HTR-8/SVneo (cell line): ENCODE measurements around the gene PKDCC.

Source experiments
- DNase-seq: peaks from one replicate; pipeline ENCODE4 v3.0.0; 2011; ENCODE audit warnings: low spot score, mixed read lengths; ENCODE audit not compliant: insufficient read length
- FAIRE-seq: peaks from 2 replicates; lab custom pipeline; 2011; peaks lifted over from hg19 to GRCh38; lab: Jason Lieb, UNC

The PKDCC gene

GRCh38 chr2:42047488-42048298 lies at the start of gene PKDCC:
TSS of gene PKDCC (plus strand) at chr2:42048021. CDS start at chr2:42048200, 179 bp downstream.
- peak; percentile 91 for DNase-seq
- peak; percentile 89 for FAIRE-seq

- FAIRE-seq (no peak), DNase-seq (no peak)
Observed at GRCh38 chr2:41998186-41999127, 49.4 kb upstream of the PKDCC start.

GRCh38 chr2:41999128-41999480 lies 48.7 kb upstream of the PKDCC start:
- DNase-seq (no peak), FAIRE-seq (no peak)

- no peak for FAIRE-seq
- no peak for DNase-seq
Observed at GRCh38 chr2:41999592-42000281, 48.1 kb upstream of the PKDCC start.

GRCh38 chr2:42001711-42002201 lies 46.1 kb upstream of the PKDCC start:
- FAIRE-seq, result no peak
- no peak for DNase-seq

GRCh38 chr2:42007551-42007950 lies 40.3 kb upstream of the PKDCC start:
- FAIRE-seq, result no peak
- DNase-seq, result no peak

GRCh38 chr2:42008241-42008921 lies 39.4 kb upstream of the PKDCC start:
- DNase-seq (no peak), FAIRE-seq (no peak)

GRCh38 chr2:42009657-42010580 lies 37.9 kb upstream of the PKDCC start:
- no peak for DNase-seq
- FAIRE-seq, result no peak

- FAIRE-seq (no peak), DNase-seq (peak; percentile 48)
Observed at GRCh38 chr2:42010743-42011298, 37.0 kb upstream of the PKDCC start.

GRCh38 chr2:42012137-42012536 lies 35.7 kb upstream of the PKDCC start:
- no peak for FAIRE-seq
- no peak for DNase-seq

GRCh38 chr2:42012651-42013050 lies 35.2 kb upstream of the PKDCC start:
- no peak for DNase-seq
- no peak for FAIRE-seq

GRCh38 chr2:42013409-42013808 lies 34.4 kb upstream of the PKDCC start:
- DNase-seq, result no peak
- FAIRE-seq, result no peak

- DNase-seq (peak; percentile 56), FAIRE-seq (peak; percentile 13)
Observed at GRCh38 chr2:42021464-42021863, 26.4 kb upstream of the PKDCC start.

GRCh38 chr2:42025151-42025582 lies 22.7 kb upstream of the PKDCC start:
- FAIRE-seq (peak; percentile 16), DNase-seq (peak; percentile 68)

GRCh38 chr2:42026272-42026671 lies 21.5 kb upstream of the PKDCC start:
- FAIRE-seq (no peak), DNase-seq (no peak)

- FAIRE-seq (no peak), DNase-seq (no peak)
Observed at GRCh38 chr2:42028571-42029148, 19.2 kb upstream of the PKDCC start.

GRCh38 chr2:42029171-42029570 lies 18.6 kb upstream of the PKDCC start:
- no peak for FAIRE-seq
- DNase-seq, result no peak

- no peak for DNase-seq
- no peak for FAIRE-seq
Observed at GRCh38 chr2:42029639-42030199, 18.1 kb upstream of the PKDCC start.
